K562 (cell line): ENCODE measurements around the gene MALAT1. TPM values are rescaled to one million over a fixed set of nuclear protein-coding genes. Genes with fewer than 3 reads are reported as not detected.

Experiments
- BRD4 ChIP-seq: fragments of 200-600 bp; sonication (generic); IDR thresholded peaks from 2 replicates; pipeline ENCODE4 v1.6.1; 2017; ENCODE audit warnings: inconsistent platforms
- CHAMP1 ChIP-seq: fragments of 450-650 bp; IDR thresholded peaks from 2 replicates; pipeline ENCODE4 v1.6.1; 2016; ENCODE audit warnings: mild to moderate bottlenecking
- CHD1 ChIP-seq: fragments of 200-600 bp; sonication (generic); IDR thresholded peaks from one replicate; pipeline ENCODE4 v1.6.1; 2012; ENCODE audit warnings: mild to moderate bottlenecking, moderate library complexity, low read length, inconsistent platforms
- CREB5 ChIP-seq: fragments of 250-450 bp; sonication (Bioruptor Pico); IDR thresholded peaks from 2 replicates; pipeline ENCODE4 v1.5.0; 2020; ENCODE audit warnings: mild to moderate bottlenecking
- E2F1 ChIP-seq: sonication (generic); formaldehyde crosslinking; IDR thresholded peaks from 2 replicates; pipeline ENCODE4 v1.8.1; 2023; ENCODE audit warnings: mild to moderate bottlenecking, missing genetic modification reagents, moderate library complexity
- MBD2 ChIP-seq: sonication (generic); IDR thresholded peaks from 2 replicates; pipeline ENCODE4 v1.6.1; 2016; ENCODE audit warnings: low read depth, borderline replicate concordance
- MCM2 ChIP-seq: fragments of 450-650 bp; IDR thresholded peaks from 2 replicates; pipeline ENCODE4 v1.6.1; 2017; ENCODE audit warnings: low read depth, mild to moderate bottlenecking
- MEIS2 ChIP-seq: fragments of 450-650 bp; IDR thresholded peaks from 2 replicates; pipeline ENCODE4 v1.6.1; 2014; ENCODE audit warnings: mild to moderate bottlenecking; ENCODE audit not compliant: partially characterized antibody
- TAF1 ChIP-seq: IDR thresholded peaks from 2 replicates; pipeline ENCODE4 v1.6.1; 2011; ENCODE audit warnings: mild to moderate bottlenecking, low read length, moderate library complexity; ENCODE audit not compliant: insufficient read depth, control insufficient read depth, severe bottlenecking; ENCODE audit errors: extremely low read depth
- ZBTB34 ChIP-seq: fragments of 250-450 bp; sonication (Bioruptor Pico); IDR thresholded peaks from 2 replicates; pipeline ENCODE4 v1.8.0; 2021; ENCODE audit warnings: mild to moderate bottlenecking, moderate library complexity
- ZBTB49 ChIP-seq: sonication (generic); formaldehyde crosslinking; IDR thresholded peaks from 2 replicates; pipeline ENCODE4 v1.8.0; 2022; ENCODE audit warnings: missing genetic modification reagents, mild to moderate bottlenecking, borderline replicate concordance
- ZKSCAN8 ChIP-seq: fragments of 200-800 bp; sonication (Bioruptor generic); IDR thresholded peaks from 2 replicates; pipeline ENCODE4 v1.6.1; 2016; ENCODE audit warnings: missing genetic modification characterization, missing compliant biosample characterization
- ZNF277 ChIP-seq: fragments of 250-450 bp; sonication (Bioruptor Pico); IDR thresholded peaks from 2 replicates; pipeline ENCODE4 v1.8.0; 2022; ENCODE audit warnings: inconsistent platforms, mild to moderate bottlenecking, moderate library complexity, borderline replicate concordance
- ZNF584 ChIP-seq: fragments of 200-800 bp; sonication (Bioruptor generic); IDR thresholded peaks from 2 replicates; pipeline ENCODE4 v1.6.1; 2016; ENCODE audit warnings: low read depth, mild to moderate bottlenecking, missing genetic modification characterization, missing compliant biosample characterization
- ZNF696 ChIP-seq: fragments of 250-450 bp; sonication (Bioruptor Pico); conservative IDR thresholded peaks from 2 replicates; pipeline ENCODE4 v1.4.0; 2020; ENCODE audit warnings: mild to moderate bottlenecking, moderate library complexity
- polyA plus RNA-seq, 8 experiments: library from polyadenylated mRNA; depleted of rRNA in 4 of 8; stranded (reverse) in 5 of 8; unstranded in 3 of 8; fragments of >200 nt; fragmentation: Nextera tagmentation in 2 of 8; fragmentation: Illumina TruSeq in 1 of 8; extraction: Ambion mirVana in 2 of 8; extraction: Trizol in 1 of 8; gene quantifications; 2 replicates each; pipeline versions ENCODE4 v1.2.1 to v1.2.3, GENCODE V29; 2011 to 2014; ENCODE audit warnings: inconsistent platforms in 1 of 8, missing spikeins in 1 of 8
- total RNA-seq, 7 experiments: library from RNA; depleted of rRNA in 6 of 7; stranded (reverse); fragments of >200 nt in 6 of 7; fragmentation: Illumina TruSeq in 2 of 7; extraction: Trizol in 2 of 7; gene quantifications; 2 replicates each; pipeline versions ENCODE4 v1.2.1 to v1.2.3, GENCODE V29; 2011 to 2021; ENCODE audit warnings: low replicate concordance in 1 of 7

MALAT1 gene
- total and polyA plus RNA-seq, 9 of the 15 experiments (the other 6 are each of a cell fraction or from before 2014, with no cell fraction given), result 363 to 8,715 (median 2,351) TPM

GRCh38 chr11:65476632-65477148 is 22.2 kb upstream of the MALAT1 start (continued):
- TF ChIP-seq MEIS2, result no peak
- TF ChIP-seq ZBTB49, result no peak
- TF ChIP-seq E2F1 (CRISPR knock-in tag), result 0 out of 2 replicates have a peak, but pooled peaks have one; percentile 28
- no peak for TF ChIP-seq ZNF696
- peak; percentile 1; the same call in 1 of the 2 replicates for TF ChIP-seq ZKSCAN8 (CRISPR knock-in tag)
- peak; percentile 74; the same call in 1 of the 2 replicates for TF ChIP-seq BRD4
- TF ChIP-seq MCM2, result no peak
- TF ChIP-seq CHAMP1, result no peak
- TF ChIP-seq ZBTB34 (CRISPR knock-in tag), result no peak
- peak; percentile 13 for TF ChIP-seq ZNF584 (CRISPR knock-in tag)
- no peak for TF ChIP-seq MBD2
- 0 out of 2 replicates have a peak, but pooled peaks have one; percentile 26 for TF ChIP-seq CREB5
- TF ChIP-seq ZNF277 (CRISPR knock-in tag), result no peak
- no peak for TF ChIP-seq TAF1
- peak; percentile 96 for TF ChIP-seq CHD1
